SW480 (cell line): Measurements from ENCODE around the gene LTO1.
A peak's percentile ranks its signal among the peaks of the same experiment; 100 is the strongest.

Experiments used
- DNase-seq: peaks from one replicate; pipeline ENCODE4 v3.0.0-alpha.2; 2016; ENCODE audit warnings: low spot score

Gene LTO1

GRCh38 chr11:69657456-69657910 lies 17.7 kb downstream of the LTO1 start:
- DNase-seq = no peak

DNA sequence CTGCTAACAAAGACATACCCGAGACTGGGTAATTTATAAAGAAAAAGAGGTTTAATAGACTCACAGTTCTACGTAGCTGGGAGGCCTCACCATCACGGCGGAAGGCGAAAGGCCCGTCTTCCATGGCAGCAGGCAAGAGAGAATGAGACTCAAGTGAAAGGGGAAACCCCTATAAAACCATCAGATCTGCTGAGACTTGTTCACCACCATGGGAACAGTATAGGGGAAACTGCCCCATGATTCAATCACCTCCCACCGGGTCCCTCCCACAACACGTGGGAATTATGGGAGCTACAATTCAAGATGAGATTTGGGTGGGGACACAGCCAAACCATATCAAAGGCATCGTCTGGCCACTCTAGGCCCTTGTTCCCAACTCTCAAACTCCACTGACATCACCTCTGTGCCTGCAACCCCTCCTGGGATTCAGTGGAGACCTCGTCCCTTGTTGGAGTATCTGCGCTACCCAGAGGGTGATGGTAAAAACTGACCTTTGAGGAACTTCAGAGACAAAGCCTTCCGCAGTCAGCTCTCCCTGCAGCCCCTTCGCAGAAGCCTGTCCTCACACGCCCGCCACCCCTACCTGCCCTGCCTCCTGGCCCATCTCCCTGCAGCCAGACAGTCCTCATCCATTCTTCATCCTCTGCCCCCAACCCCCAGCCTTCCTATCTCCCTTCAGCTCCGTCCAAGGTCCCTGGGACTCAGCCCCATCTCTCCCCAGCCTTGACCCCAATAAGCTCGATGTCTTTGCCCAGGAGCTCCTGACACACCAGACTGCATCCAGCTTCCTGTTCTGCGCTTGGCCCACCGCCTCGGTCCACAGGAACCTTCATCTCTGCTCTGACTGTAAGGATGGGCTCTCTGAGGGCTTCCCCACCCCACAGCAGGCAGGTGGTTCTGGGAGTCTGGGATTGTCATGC lies 18.4 kb downstream of the LTO1 start:
- DNase-seq = peak; percentile 53

DNA sequence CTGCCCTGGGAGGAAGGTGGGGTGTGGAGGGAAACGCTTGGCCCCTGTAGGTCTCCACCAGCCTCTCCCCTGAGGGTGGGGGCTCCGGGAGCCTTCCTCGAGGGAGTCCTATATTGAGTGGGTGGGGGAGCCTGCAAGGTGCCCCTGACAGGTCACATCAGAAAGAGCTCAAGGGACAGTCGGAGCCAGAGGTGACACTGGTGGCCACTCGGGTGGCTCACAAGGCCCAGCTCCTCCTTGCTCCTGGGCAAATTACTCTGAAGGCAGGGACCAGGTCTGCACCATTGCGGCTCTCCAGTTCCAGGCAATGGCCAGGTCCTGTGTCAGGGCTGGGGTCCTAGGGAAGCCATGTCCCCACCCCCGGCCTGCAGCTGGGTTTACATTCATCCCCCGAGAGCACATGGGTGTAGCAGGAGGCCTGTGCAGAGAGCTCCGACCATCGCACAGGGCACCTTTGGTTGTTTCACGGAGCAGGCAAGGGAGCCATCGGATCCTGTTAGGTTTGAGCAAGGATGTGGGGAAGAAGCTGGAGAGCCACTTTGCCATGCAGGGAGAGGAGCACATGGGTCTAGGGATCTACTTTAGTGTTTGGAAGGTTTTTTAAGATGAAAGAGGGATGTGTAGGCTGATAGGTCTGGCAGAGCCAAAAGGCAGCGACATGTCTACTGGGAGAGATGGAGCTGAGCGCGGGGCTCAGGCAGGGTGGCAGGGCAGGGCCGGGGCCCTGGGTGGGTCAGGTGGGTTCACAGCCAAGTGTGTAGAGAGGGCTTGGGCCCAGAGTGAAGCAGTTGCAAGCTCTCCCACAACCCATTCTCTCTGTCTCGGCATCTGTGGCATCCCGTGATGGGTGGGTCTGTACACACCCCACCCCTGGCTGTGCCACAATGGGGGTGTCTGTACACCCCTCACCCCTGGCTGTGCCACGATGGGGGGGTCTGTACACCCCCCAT lies 19.4 kb downstream of the LTO1 start:
- DNase-seq = peak; percentile 53

- DNase-seq = peak; percentile 90
Observed at GRCh38 chr11:69654660-69655478, 20.3 kb downstream of the LTO1 start.

DNA sequence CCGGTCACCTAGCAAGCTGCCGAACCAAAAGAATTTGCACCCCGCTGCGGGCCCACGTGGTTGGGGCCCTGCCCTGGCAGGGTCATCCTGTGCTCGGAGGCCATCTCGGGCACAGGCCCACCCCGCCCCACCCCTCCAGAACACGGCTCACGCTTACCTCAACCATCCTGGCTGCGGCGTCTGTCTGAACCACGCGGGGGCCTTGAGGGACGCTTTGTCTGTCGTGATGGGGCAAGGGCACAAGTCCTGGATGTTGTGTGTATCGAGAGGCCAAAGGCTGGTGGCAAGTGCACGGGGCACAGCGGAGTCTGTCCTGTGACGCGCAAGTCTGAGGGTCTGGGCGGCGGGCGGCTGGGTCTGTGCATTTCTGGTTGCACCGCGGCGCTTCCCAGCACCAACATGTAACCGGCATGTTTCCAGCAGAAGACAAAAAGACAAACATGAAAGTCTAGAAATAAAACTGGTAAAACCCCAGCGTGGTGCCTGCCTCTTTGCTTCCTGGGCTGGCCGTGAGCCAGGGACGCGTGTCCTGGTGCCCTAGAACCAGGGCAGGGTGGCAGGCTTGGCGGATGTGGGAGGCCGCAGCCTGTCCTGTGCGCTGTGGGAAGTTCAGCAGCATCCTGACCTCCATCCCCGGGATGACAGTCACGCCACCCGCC lies 21.0 kb downstream of the LTO1 start:
- no peak for DNase-seq

DNA sequence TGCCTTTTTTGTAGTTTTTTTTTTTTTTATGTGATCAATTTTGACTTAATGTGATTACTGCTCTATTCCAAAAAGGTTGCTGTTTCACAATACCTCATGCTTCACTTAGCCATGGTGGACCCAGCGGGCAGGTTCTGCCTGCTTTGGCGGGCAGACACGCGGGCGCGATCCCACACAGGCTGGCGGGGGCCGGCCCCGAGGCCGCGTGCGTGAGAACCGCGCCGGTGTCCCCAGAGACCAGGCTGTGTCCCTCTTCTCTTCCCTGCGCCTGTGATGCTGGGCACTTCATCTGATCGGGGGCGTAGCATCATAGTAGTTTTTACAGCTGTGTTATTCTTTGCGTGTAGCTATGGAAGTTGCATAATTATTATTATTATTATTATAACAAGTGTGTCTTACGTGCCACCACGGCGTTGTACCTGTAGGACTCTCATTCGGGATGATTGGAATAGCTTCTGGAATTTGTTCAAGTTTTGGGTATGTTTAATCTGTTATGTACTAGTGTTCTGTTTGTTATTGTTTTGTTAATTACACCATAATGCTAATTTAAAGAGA lies 21.7 kb downstream of the LTO1 start:
- DNase-seq = peak; percentile 53

DNA sequence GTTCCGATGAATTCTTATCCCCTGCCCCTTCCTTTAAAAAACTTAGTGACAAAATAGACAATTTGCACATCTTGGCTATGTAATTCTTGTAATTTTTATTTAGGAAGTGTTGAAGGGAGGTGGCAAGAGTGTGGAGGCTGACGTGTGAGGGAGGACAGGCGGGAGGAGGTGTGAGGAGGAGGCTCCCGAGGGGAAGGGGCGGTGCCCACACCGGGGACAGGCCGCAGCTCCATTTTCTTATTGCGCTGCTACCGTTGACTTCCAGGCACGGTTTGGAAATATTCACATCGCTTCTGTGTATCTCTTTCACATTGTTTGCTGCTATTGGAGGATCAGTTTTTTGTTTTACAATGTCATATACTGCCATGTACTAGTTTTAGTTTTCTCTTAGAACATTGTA lies 22.2 kb downstream of the LTO1 start:
- DNase-seq = peak; percentile 60

DNA sequence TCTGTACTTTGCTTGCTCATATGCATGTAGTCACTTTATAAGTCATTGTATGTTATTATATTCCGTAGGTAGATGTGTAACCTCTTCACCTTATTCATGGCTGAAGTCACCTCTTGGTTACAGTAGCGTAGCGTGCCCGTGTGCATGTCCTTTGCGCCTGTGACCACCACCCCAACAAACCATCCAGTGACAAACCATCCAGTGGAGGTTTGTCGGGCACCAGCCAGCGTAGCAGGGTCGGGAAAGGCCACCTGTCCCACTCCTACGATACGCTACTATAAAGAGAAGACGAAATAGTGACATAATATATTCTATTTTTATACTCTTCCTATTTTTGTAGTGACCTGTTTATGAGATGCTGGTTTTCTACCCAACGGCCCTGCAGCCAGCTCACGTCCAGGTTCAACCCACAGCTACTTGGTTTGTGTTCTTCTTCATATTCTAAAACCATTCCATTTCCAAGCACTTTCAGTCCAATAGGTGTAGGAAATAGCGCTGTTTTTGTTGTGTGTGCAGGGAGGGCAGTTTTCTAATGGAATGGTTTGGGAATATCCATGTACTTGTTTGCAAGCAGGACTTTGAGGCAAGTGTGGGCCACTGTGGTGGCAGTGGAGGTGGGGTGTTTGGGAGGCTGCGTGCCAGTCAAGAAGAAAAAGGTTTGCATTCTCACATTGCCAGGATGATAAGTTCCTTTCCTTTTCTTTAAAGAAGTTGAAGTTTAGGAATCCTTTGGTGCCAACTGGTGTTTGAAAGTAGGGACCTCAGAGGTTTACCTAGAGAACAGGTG lies 23.1 kb downstream of the LTO1 start:
- peak; percentile 37 for DNase-seq

DNA sequence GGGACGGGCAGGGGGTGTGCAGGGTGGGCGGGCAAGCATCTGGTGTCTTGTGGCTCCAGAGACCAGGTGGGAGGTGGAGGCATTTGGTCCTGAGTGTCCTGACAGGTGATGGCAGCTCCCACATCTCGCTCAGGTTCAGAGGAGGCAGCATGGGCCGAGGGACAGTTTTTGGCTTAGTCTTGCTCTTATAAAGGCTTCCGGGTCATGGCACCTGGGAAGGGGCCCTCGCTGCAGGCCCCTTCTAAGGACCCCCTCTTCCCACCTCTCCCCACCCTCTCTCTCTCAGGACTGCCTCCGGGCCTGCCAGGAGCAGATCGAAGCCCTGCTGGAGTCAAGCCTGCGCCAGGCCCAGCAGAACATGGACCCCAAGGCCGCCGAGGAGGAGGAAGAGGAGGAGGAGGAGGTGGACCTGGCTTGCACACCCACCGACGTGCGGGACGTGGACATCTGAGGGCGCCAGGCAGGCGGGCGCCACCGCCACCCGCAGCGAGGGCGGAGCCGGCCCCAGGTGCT lies 24.3 kb downstream of the LTO1 start:
- peak; percentile 26 for DNase-seq

DNA sequence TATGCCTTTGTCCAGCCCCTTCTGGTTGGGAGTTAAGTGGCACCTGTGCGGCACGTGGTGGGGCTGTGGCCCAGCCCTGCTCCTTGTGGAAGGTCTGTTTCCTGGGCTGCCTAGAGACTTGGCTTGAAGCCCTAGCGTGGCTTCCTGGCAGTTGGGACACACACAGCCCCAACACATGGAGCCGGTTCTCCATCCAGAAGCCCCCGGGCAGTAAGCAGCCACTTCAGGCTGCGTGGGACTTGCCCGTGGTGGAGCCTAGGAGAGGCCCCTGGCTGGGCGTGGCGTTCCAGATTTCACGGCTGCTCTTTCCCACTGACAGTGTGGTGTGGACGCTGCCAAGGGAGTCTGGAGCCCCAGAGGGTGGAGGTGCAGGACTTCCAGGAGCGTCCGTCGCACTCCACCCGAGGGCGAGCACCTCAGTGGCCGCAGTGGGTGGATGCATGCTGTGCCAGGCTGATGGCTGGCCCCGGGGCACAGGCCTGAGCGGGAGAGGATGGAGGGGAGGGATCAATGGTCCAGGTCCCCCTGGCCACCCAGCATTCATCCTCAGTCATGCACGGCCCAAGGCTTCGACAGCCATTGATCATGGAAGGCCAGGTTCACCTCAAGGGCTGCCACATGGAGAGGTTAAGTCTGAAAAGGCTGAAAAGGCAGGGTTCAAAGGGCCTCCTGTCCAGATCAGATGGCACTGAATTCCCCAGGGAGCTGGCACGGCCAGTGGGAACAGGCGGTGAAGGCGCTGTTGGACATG lies 24.9 kb downstream of the LTO1 start:
- peak; percentile 31 for DNase-seq

DNA sequence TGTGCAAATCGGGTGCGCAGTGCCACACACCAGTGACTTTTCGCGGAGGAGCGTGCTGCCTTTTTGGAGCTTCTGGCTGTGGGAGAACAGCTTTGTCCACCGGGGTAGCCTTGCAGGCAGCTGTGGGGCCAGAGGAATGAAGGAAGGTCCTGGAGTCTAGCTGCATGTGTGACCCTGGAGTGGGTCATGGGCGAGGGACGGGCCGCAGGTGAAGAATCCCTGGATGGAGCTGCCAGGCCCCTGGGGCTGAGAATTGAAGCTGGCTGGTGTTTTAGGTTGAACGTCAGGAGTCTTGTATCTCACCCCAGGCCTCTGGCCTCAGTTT lies 25.6 kb downstream of the LTO1 start:
- no peak for DNase-seq

GRCh38 chr11:69648679-69649575 lies 26.2 kb downstream of the LTO1 start:
- no peak for DNase-seq

- peak; percentile 28 for DNase-seq
Observed at GRCh38 chr11:69647761-69648497, 27.2 kb downstream of the LTO1 start.

DNA sequence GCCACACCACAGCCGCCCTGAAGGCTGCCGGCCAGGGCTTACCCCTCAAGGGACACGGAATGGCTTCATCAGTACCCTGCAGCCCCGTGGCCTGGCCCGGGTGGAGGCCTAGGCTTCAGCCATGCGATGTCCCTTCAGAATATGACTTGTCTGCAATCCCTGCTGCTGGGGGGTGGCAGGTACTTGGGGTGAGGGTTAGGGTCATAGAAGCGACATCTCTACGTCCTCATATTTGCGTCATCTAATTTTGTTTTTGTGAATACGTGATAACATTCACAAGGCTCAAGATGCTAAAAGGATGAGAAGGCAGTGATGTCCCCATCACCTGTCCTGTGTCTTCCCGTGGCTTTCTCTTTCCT lies 27.8 kb downstream of the LTO1 start:
- DNase-seq = peak; percentile 31

GRCh38 chr11:69646493-69647389 lies 28.4 kb downstream of the LTO1 start:
- peak; percentile 45 for DNase-seq

GRCh38 chr11:69645801-69646492 lies 29.2 kb downstream of the LTO1 start:
- DNase-seq = peak; percentile 30
